Colonic mucosa (tissue), 4 donors: ENCODE results near the gene TRIM15. TPM values are rescaled to one million over a fixed set of nuclear protein-coding genes. Genes with fewer than 3 reads are reported as not detected.
A peak's percentile ranks its signal among the peaks of the same experiment; 100 is the strongest.
"Not testable (repeated sequence)": the region's sequence is repeated elsewhere in the genome, so short reads cannot be mapped to it uniquely, and the experiment has no call there.

Experiments
- DNase-seq: peaks from one replicate; pipeline ENCODE4 v3.0.0-alpha.2; 2020
- H3K27ac ChIP-seq: fragments of 200-600 bp; one replicate; pipeline ENCODE4 v1.8.0; 2021
- H3K27me3 ChIP-seq: fragments of 200-600 bp; one replicate; pipeline ENCODE4 v1.8.0; 2021
- H3K36me3 ChIP-seq: fragments of 200-600 bp; one replicate; pipeline ENCODE4 v1.8.0; 2021
- H3K4me1 ChIP-seq: fragments of 200-600 bp; one replicate; pipeline ENCODE4 v1.8.0; 2021; ENCODE audit warnings: mild to moderate bottlenecking
- H3K4me3 ChIP-seq: fragments of 200-600 bp; one replicate; pipeline ENCODE4 v1.8.0; 2021
- H3K9ac ChIP-seq, 2 donors: one replicate each; pipeline ENCODE4 v1.7.0; 2013; ENCODE audit warnings: control low read depth in 2 of 2, low read depth in 2 of 2, low read length in 2 of 2
- H3K9me3 ChIP-seq: fragments of 200-600 bp; one replicate; pipeline ENCODE4 v1.8.0; 2021
- intact Hi-C: fragments of 100-400 bp; cut with DNase I; formaldehyde crosslinking; loops from one replicate; pipeline ENCODE4 v1.14.1; 2022
- total RNA-seq, 2 donors: library from RNA; stranded (reverse); fragmentation: NEBNext Ultra II Directional in 1 of 2; extraction: Animal tissue kit (Norgen Biotek cat#: 25700) in 1 of 2; gene quantifications; one replicate each; pipeline ENCODE4 v1.2.1, GENCODE V29; 2021
- TF ChIP-seq, protein P1 (sequence below): fragments of 200-600 bp; IDR thresholded peaks from one replicate; pipeline ENCODE4 v1.8.0; 2022; ENCODE audit warnings: antibody characterized with exemption, mild to moderate bottlenecking
- donor health status: healthy.
- donor health status: DM: no; HTN: no; CAD: no.
- donor health status: DM: no; HTN: no; CAD: no.

TRIM15 gene
- 10 to 100 TPM; 26.8 to 47.3 TPM for total RNA-seq

DNA sequence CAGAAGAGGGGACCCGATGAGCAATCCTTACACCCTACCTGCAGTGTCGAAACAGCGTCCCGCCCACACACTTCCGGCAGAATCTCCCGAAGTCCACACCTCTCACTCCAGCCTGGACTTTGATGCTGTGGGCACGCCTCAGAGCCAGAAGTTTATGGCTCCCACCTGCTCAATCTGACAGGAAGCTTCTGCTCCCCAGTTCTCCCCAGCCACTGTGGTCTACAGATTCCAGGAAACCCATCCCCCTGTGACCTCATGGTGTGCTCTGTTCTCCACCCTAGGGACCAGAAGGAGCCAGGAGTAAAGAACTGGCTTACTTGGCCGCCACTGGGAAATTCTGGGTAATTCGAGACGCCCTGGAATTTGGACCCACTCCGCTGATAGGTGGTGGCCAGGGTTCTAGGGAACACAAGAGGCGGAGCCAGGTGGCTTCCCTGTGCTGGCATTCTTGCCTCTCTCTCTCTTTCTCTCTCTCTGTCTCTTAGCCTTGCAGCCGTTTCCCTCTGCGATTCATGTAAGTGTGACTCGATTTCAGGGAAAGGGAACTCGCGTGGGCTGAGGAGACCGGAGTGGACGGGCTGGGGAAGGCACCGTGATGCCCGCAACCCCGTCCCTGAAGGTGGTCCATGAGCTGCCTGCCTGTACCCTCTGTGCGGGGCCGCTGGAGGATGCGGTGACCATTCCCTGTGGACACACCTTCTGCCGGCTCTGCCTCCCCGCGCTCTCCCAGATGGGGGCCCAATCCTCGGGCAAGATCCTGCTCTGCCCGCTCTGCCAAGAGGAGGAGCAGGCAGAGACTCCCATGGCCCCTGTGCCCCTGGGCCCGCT is at the start of gene TRIM15:
TSS of gene TRIM15 (plus strand) at position 457 of the 828 bp plus-strand sequence. CDS start at position 596, 139 bp downstream.
- H3K9me3 ChIP-seq = no peaks in the 10 kb centered on the region
- H3K36me3 ChIP-seq = no peaks in the 10 kb centered on the region
- peak within 1 kb of the TSS; percentile 50 for H3K4me3 ChIP-seq
- no peaks in the 10 kb centered on the region for H3K4me1 ChIP-seq
- peak; percentile 93 for DNase-seq
- intact Hi-C loops = no loop called here
- no peaks in the 10 kb centered on the region for H3K27me3 ChIP-seq
- H3K9ac ChIP-seq = peak within 1 kb of the TSS; percentile 88 to 93
- TF ChIP-seq, protein P1, sequence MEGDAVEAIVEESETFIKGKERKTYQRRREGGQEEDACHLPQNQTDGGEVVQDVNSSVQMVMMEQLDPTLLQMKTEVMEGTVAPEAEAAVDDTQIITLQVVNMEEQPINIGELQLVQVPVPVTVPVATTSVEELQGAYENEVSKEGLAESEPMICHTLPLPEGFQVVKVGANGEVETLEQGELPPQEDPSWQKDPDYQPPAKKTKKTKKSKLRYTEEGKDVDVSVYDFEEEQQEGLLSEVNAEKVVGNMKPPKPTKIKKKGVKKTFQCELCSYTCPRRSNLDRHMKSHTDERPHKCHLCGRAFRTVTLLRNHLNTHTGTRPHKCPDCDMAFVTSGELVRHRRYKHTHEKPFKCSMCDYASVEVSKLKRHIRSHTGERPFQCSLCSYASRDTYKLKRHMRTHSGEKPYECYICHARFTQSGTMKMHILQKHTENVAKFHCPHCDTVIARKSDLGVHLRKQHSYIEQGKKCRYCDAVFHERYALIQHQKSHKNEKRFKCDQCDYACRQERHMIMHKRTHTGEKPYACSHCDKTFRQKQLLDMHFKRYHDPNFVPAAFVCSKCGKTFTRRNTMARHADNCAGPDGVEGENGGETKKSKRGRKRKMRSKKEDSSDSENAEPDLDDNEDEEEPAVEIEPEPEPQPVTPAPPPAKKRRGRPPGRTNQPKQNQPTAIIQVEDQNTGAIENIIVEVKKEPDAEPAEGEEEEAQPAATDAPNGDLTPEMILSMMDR = no peak
- peak within 1 kb of the TSS; percentile 96 for H3K27ac ChIP-seq

DNA sequence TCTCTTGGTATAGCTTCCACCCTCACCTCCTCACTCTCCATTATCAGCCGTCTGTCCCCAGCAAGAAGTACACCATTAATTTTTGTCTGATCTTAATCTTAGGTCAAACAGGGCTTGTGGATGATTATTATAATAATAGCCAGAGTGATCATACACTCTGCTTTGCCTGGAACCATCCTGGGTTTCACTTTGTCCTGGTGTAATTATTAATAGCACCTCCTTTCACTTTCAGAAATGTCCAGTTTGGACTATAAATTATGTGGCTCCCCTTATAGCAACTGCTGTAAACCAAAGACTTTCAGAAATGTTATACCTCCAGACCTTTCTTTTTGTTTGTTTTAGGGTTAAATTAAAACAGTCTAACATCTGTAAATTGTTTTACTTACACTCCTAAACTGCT is 49.5 kb upstream of the TRIM15 start:
- H3K36me3 ChIP-seq = no peaks in the 10 kb centered on the region
- H3K27ac ChIP-seq = peak overlapping the region; percentile 83
- H3K4me3 ChIP-seq = no peak overlapping the region
- peaks cover 5% of the 10 kb centered on the region for H3K4me1 ChIP-seq
- peak; percentile 9 for DNase-seq
- TF ChIP-seq, protein P1 = no peak
- no peak overlapping the region for H3K9ac ChIP-seq
- no peaks in the 10 kb centered on the region for H3K27me3 ChIP-seq
- no peaks in the 10 kb centered on the region for H3K9me3 ChIP-seq
- intact Hi-C loops = no loop called here

DNA sequence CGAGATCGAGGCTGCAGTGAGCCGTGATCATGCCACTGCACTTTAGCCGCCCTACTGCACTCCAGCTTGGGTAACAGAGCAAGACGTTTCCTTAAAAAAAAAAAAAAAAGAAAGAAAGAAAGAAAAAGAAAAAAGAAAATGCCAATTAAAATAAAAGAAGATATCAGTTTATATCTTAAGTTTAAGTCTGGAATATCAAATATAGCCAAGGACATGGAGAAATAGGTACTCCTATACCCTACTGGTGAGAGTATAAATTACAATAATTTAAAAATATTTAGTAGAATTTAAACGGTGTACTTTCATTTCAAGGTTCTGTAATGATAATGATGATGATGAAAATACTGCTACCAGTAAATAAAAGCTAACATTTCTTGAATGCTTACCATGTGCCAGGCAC is 46.6 kb upstream of the TRIM15 start:
- Histone ChIP-seq H3K27me3 (no peaks in the 10 kb centered on the region), H3K36me3 (no peaks in the 10 kb centered on the region), H3K9ac (no peak overlapping the region), H3K4me1 (peaks cover 5% of the 10 kb centered on the region), H3K9me3 (no peaks in the 10 kb centered on the region), H3K27ac (no peak overlapping the region), H3K4me3 (no peak overlapping the region)
- intact Hi-C loops = no loop called here
- TF ChIP-seq, protein P1 = no peak
- no peak for DNase-seq

DNA sequence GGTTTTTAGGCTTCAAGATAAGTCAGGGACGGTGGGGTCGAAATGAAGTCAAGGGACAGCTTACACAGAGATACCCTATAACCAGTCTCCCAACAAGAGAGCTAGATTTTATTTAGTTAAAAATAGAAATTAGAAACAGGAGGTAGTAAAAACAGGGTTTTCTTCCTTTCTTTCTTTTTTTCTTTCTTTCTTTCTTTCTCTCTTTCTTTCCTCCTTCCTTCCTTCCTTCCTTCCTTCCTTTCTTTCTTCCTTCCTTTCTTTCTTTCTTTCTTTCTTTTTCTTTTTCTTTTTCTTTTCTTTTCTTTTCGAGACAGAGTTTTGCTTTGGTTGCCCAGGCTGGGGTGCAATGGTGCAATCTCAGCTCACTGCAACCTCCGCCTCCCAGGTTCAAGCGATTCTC is 44.7 kb upstream of the TRIM15 start:
- DNase-seq, H3K36me3 ChIP-seq, H3K9ac ChIP-seq, H3K4me3 ChIP-seq, intact Hi-C loops, H3K27me3 ChIP-seq, H3K9me3 ChIP-seq, H3K4me1 ChIP-seq: not testable (repeated sequence)
- H3K27ac ChIP-seq = peak overlapping the region; percentile 81

DNA sequence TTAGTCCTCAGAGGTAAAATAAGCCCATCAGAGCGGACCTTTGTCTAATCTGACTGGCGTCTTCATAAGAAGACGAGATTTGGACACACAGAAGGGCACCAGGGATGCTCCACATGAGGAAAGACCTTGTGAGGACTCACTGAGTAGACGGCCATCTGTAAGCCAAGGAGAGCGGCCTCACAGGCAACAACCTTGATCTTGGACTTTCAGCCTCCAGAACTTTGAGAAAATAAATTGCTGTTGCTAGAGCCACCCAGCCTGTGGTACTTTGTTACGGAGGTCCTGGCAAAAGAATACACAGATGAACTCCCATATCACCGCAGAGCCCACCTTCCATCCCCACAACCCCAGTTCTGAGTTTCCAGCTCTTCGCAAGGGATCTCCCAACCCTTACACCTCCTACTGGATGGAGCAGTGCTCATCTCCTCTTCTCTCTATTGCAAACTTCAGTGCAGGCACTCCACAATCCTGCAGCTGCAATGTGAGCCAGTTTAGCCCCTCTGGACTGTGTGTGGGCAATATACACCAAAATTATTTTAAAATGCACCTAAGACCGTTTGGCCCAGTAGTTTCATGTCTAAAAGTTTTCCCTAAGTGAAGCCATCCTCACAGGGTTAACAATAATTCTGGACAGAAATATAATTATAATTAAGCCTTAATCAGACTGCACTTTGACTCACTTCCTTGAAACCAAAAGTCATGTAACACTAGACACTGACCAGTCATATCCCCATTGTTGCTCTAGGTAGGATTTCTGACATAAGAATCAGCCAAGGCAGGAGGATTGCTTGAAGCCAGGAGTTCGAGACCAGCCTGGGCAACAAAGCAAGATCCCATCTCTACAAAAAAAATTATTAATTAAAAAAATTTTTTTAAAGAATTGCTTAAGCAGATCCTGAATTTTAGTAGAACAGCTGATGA is 41.6 kb upstream of the TRIM15 start:
- H3K27ac ChIP-seq = peak overlapping the region; percentile 77
- H3K27me3 ChIP-seq = no peaks in the 10 kb centered on the region
- TF ChIP-seq, protein P1 = no peak
- DNase-seq = peak; percentile 20
- H3K4me1 ChIP-seq = no peaks in the 10 kb centered on the region
- intact Hi-C loops = no loop called here
- H3K9me3 ChIP-seq = no peaks in the 10 kb centered on the region
- H3K36me3 ChIP-seq = no peaks in the 10 kb centered on the region
- peak overlapping the region in 1 of 2 donors; percentile 6 for H3K9ac ChIP-seq
- H3K4me3 ChIP-seq = no peak overlapping the region
